Spleen (tissue), 7 donors: ENCODE results near the gene ANP32A.
A peak's percentile ranks its signal among the peaks of the same experiment; 100 is the strongest.

Experiments
- CTCF ChIP-seq, 11 experiments: fragments of 200-600 bp in 7 of 11; fragments of 450-650 bp in 4 of 11; sonication (generic) in 4 of 11; IDR thresholded peaks in 8 of 11; conservative IDR thresholded peaks in 3 of 11; 1 replicate in 7 of 11; 2 replicates in 4 of 11; pipeline versions ENCODE4 v1.4.0 to v1.8.0; 2016 to 2021; ENCODE audit warnings: antibody characterized with exemption in 11 of 11, inconsistent platforms in 4 of 11, mild to moderate bottlenecking in 1 of 11
- POLR2A ChIP-seq, 3 donors: fragments of 450-650 bp; IDR thresholded peaks; one replicate each; pipeline ENCODE4 v1.5.1; 2017; ENCODE audit warnings: antibody characterized with exemption in 3 of 3, mild to moderate bottlenecking in 1 of 3
- POLR2AphosphoS5 ChIP-seq, 3 donors: sonication (generic); formaldehyde crosslinking; IDR thresholded peaks; one replicate each; pipeline ENCODE4 v1.5.1; 2017; ENCODE audit warnings: antibody characterized with exemption in 3 of 3
- donor health status: DM: no; HTN: no; CAD: no; lungs with moderate emphysema.
- donor health status: DM: no; HTN: no; CAD: no.
- donor health status: DM: no; HTN: no; CAD: no.

- no peak for TF ChIP-seq CTCF (IDR thresholded peaks at IDR 0.05 in 8 of 11, conservative IDR thresholded peaks at IDR 0.05 in 3 of 11)
- TF ChIP-seq POLR2A (IDR thresholded peaks at IDR 0.05): peak in 1 of 3 donors; percentile 41
- peak; percentile 78 to 83 (median 79) for TF ChIP-seq POLR2AphosphoS5 (IDR thresholded peaks at IDR 0.05)
Measured at GRCh38 chr15:68817304-68818065, 3.2 kb downstream of the ANP32A start.
